ENCODE data around the gene LRRC7.
"Not testable (repeated sequence)": the region's sequence is repeated elsewhere in the genome, so short reads cannot be mapped to it uniquely, and the experiment has no call there.

The LRRC7 gene

DNA sequence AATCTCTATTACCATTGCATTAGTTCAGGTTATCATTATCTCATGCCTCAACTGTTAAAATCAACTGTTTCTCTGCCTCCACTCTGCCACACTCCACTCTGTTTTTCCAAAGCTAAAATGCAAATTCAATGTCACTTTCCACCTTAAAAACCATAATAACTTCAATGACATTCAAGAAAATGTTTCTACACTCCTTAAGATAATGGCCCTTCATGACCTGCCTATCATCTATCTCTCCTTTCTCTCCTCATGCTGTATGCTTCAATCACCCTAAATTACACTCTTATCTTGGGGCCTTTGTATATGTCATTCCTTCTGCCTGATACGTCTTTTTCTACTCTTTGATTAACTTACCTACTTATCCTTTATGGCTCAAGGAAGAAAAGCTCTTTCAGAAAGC lies 296.0 kb downstream of the LRRC7 start:
- DNase-seq = no peak

DNA sequence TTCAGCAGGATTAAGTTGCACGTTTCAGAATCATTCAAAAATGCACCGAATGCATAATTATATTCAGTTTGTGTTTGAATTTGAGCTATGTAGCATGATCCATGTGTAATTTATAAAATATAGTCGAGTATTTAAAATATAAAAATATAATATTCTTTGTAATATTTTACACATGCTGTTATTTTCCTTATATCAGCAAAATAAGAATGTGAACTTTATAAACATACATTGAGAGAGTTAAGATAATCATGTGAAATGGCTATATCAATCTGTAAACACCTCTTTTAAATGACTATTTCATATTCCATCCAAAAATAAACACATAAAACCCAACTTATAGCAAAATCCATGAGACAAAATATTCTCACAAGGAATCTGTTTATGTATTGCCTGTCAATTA lies 303.7 kb downstream of the LRRC7 start:
- DNase-seq = no peak

DNA sequence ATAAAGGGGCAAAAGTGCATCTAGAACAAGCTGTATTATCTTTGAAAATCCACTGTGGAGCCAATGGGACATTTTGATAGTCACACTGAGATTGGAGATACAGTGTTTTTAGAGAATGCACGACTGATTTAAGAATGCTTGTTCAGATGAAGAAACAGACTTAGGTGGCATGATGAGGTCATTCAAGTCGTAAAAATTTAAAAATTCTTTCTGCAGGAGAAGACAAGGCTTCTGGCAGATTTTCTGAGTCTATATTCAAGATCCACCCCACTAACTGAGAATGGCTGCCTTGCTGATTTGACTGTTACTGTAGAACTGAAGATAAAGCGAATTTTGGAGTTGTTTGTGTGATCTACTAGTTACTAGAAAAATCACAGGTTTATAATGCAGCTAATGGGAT lies 310.6 kb downstream of the LRRC7 start:
- no peak for DNase-seq

DNA sequence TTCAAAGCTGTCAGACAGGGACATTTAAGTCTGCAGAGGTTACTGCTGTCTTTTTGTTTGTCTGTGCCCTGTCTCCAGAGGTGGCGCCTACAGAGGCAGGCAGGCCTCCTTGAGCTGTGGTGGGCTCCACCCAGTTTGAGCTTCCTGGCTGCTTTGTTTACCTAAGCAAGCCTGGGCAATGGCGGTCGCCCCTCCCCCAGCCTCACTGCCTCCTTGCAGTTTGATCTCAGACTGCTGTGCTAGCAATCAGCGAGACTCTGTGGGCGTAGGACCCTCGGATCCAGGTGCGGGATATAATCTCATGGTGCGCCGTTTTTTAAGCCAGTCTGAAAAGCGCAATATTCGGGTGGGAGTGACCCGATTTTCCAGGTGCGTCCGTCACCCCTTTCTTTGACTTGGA lies 320.3 kb downstream of the LRRC7 start:
- DNase-seq = not testable (repeated sequence)

DNA sequence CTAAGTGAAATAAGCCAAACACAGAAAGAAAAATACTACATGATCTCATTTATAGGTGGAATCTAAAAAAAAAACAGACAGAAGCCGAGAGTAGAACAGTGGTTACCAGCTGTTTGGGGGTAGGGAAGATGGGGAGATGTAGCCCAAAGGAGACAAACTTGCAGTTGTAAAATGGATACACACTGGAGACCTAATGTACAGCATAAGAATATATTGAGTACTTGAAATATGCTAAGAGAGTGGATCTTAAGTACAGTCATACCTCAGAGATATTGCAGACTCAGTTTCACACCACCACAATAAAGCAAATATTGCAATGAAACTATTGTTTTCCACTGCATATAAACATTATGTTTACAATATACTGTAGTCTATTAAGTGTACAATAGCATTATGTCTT lies 320.9 kb downstream of the LRRC7 start:
- DNase-seq = no peak

DNA sequence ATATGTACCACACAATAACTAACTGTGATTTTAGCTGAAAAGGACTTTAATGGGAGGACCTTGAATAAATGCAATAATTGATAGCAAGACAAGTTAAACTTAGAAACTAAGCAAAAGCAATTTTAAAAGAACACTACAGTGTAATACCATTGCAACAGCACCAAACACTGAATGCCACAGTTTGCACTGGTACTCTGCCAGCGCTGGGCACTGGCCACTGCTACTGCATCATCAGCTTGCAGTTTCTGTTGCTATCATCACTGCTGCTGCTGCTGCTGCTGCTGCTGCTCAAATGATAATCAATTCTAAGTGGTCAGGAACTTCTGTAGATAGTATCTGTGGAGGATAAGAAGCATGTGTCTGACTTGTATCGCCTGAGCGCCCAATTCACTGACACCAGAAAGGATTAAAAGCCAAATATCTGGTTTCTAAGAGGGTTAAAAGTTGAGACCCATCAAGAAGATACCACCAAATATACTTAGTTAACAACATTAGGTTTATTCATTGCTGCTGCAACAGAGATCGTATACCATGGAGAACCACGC lies 330.8 kb downstream of the LRRC7 start:
- peak in 14 of 51 donors; percentile 4 to 26 (median 15) for DNase-seq

DNA sequence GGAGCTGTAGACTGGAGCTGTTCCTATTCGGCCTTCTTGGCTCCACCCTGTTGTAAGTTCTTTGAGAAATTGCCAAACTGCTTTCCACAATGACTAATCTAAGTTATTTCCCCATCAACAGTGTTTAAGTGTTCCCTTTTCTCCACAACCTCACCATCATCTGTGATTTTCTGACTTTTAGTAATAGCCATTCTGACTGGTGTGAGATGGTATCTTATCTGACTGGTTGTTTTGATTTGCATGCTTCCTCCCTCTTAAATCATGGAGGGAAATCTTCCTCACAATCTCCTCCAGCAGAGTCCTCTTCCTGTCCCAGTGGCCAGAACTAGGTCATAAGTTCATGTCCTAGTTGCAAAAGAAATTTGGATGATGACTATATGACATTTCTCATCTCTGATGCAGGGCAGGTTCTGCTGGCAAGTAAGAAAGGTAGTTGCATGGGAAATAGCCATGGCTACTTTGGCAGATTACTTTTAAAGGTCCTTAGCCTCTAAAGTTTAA lies 343.6 kb downstream of the LRRC7 start:
- no peak for DNase-seq

DNA sequence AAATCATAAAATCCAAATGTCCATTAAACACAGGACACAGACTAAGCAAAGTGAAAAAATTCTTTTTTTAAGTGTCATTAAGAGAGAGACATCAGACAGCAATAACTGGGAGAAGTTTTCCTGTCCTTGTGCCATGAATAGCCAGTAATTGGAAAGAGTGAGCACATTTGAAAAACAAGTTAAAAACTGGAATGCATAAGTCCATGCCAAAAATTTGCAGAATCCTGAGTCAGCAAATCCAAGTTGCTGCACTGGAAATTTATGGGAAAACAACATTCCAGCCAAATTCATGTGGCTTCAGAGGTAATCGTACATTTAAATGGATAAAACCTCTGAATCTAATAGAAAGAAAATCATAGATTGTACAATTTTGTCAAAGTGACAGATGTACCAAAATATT lies 346.3 kb downstream of the LRRC7 start:
- no peak for DNase-seq

DNA sequence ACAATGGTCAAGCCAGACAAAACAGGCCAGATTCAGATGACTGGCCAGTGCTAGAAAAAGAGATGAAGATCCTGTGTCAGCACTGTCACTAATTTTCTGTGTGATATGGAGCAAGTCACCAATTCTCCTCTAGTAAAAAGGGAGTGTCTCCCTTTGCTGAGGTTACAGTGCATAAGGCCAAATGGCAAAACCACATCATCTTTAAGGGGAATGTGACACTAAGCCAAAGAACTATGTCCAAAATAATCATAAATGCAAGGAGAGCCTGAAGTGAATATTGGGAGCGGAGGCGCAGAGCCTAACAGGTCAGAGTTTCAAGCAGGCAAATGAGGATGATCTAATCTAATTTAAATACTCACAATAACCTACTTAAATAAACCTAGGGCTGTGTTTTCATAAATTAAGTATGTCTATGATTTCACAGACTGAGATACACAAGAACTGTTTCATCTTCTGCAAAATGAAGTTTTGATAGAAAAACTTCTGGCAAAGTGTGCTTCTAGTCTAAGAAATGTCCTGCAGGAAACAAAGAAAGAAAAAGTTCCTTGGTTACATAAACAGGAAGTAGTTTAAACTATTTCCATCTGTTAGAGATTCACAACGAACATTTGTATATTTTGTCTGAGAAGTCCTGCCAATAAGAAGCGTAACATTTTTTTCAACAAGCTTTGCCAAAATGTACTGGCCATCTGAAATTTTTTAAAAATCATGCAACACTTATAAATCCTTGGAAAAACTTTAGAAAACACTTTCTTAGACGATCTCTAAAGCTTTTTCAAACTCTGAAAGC lies 347.4 kb downstream of the LRRC7 start:
- DNase-seq = no peak

DNA sequence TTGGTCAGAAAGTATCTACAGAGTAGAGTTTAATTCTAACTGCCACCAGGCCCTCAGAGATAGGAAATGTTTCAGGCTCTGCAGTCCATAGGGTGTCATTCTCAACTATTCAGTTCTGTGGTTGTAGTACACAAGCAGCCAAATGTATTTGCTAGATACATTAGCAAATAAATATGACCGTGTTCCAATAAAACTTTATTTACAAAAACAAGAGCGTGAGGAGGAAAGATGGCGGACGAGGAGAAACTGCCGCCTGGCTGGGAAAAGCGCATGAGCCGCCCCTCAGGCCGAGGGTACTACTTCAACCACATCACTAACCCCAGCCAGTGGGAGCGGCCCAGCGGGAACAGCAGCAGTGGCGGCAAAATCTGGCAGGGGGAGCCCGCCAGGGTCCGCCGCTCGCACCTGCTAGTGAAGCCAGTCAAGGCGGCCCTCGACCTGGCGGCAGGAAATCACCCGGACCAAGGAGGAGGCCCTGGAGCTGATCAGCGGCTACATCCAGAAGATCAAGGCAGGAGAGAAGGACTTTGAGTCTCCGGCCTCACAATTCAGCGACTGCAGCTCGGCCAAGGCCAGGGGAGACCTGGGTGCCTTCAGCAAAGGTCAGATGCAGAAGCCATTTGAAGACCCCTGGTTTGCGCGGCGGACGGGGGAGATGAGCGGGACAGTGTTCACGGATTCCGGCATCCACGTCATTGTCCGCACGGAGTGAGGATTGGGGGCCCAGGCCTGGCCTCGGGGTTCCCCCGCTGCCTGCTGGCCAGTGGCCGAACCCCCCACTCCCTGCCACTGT lies 351.6 kb downstream of the LRRC7 start:
- no peak for DNase-seq

DNA sequence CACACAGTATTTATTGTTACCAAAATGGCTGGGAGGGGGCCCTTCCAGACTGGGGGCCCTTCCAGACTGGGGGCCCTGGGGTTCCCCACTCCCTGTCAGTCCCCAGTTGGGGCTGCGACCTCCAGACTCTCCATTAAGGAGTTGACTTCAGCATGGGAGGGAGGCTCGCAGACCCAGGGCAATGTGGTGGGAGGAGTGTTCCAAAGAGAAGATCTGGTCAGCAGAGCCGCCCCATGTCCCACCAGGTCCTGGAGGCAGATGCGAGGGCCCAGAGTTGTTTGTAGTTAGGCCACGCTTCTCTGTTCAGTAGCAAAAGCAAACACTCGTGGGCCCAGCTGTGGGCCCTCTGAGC lies 352.2 kb downstream of the LRRC7 start:
- no peak for DNase-seq

DNA sequence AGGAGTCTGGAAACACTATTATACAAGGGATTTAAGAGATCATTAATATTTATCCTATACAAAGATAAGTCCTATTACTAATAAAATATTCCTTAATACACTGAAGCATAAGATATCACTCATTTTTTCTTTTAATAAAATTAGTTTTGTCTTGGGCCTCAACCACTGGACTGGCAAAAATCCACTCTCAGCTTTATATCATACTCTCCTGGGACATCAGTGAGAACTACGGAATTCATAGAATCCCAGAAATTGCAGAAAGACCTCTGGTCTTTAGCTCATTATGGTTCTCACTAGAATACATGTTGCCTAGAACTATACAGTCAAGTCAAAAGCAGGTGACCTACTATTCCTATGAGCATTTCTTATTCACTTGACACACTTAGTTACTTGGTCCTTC lies 352.7 kb downstream of the LRRC7 start:
- DNase-seq = no peak

DNA sequence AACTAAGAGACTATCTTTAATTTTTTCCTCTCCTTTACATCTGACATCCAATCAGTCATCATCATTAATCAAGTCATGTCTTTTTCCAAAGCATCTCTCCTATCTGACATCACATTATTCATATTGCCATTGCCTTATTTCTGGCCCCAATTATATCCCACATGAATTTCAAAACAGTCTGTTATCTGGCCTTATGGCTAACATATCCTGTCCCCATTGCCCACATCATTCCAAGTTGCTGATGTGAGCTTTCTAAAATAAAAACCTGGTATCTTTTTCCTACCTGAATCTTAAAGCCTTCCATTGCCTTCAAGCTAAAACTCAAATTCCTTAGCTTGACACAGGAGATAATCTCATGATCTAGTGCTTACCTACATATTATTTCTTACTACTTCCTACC lies 353.8 kb downstream of the LRRC7 start:
- DNase-seq = no peak

DNA sequence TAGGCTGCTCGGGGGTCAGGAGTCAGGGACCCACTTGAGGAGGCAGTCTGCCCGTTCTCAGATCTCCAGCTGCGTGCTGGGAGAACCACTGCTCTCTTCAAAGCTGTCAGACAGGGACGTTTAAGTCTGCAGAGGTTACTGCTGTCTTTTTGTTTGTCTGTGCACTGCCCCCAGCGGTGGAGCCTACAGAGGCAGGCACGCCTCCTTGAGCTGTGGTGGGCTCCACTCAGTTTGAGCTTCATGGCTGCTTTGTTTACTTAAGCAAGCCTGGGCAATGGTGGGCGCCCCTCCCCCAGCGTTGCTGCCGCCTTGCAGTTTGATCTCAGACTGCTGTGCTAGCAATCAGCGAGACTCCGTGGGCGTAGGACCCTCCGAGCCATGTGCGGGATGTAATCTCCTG lies 360.5 kb downstream of the LRRC7 start:
- not testable (repeated sequence) for DNase-seq

DNA sequence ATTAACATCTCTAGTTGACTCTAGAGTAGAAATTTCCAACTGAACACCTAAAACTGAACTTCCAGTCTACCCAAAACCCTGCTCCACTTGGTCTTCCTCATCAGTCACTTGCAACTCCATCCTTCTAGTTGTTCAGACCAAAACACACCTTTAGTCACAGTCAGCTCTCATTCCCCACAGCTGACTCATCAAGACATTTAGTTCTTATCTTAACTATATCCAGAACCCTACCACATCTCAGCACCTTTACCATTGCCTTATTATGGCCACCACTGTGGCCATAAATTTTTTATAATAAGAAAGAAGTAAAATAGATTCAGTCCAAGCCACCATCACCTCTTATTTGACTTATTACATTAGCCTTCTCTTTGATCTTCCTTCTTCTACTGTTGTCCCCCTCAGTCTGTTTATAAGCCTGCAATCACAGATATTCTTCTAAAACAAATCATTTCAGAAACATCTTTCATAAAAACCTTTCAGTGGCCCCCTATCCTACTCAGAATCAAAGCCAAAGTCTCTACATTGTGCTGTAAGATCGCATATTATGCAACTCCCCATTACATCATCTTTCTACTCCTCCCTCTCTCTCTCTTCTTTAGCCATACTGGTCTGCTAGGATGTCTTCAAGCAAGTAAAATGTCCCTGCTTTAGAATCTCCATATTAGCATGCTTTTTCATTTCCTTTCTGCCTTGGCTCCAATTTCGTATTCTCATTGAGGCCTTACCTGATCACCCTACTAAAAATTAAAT lies 361.8 kb downstream of the LRRC7 start:
- no peak for DNase-seq

DNA sequence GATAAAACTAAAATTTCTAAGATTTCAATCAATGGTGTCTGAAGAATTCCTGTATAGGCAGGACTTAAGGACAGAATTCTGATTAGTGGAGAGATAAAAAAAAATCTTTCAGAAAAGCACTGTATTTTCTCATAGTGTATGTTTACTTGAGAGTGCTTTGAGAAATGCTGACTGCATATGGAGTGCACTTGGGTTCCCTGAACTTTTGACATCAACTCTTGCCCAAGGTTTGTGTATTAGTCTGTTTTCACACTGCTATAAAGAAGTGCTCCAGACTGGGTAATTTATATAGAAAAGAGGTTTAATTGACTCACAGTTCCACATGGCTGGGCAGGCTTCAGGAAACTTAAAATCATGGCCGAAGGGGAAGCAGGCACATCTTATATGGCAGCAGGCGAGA lies 362.7 kb downstream of the LRRC7 start:
- no peak for DNase-seq

DNA sequence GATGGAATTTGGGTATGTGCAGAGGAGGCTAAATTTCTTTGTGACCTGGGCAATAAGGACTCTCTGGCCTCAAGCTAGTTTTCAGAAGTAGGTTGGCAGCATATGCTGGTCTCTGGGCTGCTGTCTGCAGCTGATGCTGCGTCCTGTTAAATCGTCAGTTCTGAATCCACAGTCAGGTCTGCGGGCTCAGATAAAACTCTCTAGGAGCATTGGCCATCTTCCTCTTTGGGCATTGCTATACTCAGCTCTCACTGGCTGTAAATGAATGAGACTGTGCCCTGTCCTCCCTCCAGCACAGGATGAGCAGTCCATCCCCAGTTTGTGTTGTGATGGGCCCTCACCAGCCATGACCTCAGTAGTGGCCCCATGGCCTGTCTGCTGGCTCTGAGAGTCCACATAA lies 365.0 kb downstream of the LRRC7 start:
- DNase-seq = no peak

DNA sequence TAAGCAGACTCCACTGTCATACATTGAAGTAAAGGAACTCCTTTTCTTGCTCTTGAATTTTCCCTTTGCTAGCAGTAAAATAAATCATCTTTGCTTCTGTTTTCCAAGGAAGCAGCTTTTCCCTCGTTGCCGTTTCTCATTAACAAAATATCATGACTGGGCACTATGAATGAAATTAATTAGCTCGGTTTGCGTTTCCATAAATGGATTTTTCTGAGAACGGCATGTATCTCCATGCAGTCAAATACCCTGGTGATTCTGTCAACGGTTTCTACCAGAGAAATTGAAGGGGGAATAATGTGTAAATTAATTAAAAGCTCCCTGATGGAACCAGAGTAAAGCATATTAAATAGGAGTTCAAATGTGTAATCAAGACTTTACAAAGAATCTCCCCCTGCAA lies 372.5 kb downstream of the LRRC7 start:
- DNase-seq = no peak

DNA sequence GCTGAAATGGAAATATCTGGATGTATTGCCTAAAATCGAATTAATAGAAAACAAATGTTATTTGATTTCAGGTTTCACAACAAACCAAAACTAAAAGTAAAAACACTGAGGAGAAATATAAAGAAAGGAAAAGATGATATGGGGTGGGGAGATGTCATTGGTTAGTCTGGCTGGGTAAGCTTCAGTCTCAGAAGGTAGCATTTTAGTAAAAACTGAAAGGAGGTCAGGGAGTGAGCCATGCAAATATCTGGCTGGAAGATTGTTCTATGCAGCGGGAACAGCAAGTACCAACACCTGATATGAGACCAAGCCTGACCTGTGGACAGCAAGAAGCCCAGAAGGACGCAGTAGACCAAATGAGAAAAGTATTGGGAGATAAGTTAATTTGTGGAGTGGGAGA lies 373.1 kb downstream of the LRRC7 start:
- DNase-seq = no peak

DNA sequence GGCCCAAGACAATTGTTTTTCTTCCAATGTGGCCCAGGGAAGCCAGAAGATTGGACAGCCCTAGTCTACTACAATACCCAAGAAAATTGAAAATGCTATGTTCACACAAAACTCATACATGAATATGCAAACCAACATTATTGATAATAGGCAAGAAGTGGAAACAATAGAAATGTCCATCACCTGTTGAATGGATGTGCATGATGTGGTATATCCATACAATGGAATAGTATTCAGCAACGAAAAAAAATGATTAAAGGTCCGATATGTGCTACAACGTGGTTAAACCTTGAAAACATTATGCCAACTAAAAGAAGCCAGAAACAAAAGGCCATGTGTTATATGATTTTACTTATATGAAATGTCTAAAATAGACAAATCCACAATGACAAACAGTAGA lies 375.3 kb downstream of the LRRC7 start:
- DNase-seq = no peak

DNA sequence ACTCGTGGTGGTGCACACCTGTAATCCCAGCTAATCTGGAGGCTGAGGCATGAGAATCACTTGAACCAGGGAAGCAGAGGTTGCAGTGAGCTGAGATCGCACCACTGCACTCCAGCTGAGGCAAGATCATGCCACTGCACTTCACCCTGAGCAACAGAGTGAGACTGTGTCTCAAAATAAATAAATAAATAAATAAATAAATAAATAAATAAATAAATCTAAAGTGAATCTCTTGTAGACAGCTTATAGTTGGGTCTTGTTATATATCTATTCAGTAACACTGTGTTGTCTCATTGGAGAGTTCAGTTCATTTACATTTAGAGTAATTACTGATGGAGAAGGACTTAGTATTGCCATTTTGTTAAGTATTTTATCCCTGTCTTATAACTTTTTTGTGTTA lies 379.2 kb downstream of the LRRC7 start:
- no peak for DNase-seq

DNA sequence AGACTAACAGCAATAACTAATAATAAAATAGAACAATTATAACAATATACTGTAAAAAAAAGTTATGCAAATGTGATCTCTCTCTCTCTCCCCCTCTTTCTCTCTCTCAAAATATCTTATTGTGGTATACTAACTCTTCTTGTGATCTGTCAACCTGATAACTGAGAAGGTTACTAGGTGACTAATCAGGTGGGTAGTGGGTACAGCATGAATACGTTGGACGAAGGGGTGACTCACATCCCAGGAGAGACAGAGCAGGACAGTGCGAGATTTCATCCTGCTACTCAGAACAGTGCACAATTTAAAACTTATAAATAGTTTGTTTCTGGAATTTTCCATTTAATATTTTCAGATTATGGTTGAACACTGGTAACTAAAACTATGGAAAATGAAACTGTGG lies 380.1 kb downstream of the LRRC7 start:
- DNase-seq = no peak

Data from hypothalamus (tissue), 51 donors.